Body of pancreas (tissue), 4 donors: ENCODE measurements around the gene ZNF579. TPM values are rescaled to one million over a fixed set of nuclear protein-coding genes. Genes with fewer than 3 reads are reported as not detected.
"Not testable (repeated sequence)": the region's sequence is repeated elsewhere in the genome, so short reads cannot be mapped to it uniquely, and the experiment has no call there.

Experiments
- ATAC-seq: fragments of 150-250 bp; one replicate; pipeline ENCODE4 v1.9.1; 2016
- DNase-seq, 4 donors: peaks; one replicate each; pipeline ENCODE4 v3.0.0-alpha.2; 2019
- H3K27ac ChIP-seq, 4 donors: fragments of 200-600 bp; sonication (generic); 1 replicate in 3 of 4; 2 replicates in 1 of 4; pipeline versions ENCODE4 v1.5.1 to v1.6.1; 2016 to 2019; ENCODE audit warnings: mild to moderate bottlenecking in 1 of 4, mixed read lengths in 1 of 4, moderate library complexity in 1 of 4
- H3K27me3 ChIP-seq, 2 donors: fragments of 200-600 bp; sonication (generic); one replicate each; pipeline ENCODE4 v1.6.0; 2016; ENCODE audit warnings: mild to moderate bottlenecking in 1 of 2
- H3K36me3 ChIP-seq, 2 donors: fragments of 200-600 bp; sonication (generic); replicated peaks in 1 of 2; 2 replicates each; pipeline ENCODE4 v1.5.1; 2016; ENCODE audit warnings: low read depth in 2 of 2; ENCODE audit not compliant: insufficient read depth in 1 of 2
- H3K4me1 ChIP-seq: fragments of 200-600 bp; sonication (generic); one replicate; pipeline ENCODE4 v1.6.0; 2016
- H3K4me3 ChIP-seq, 2 donors: fragments of 200-600 bp; sonication (generic); 1 replicate in 1 of 2; 2 replicates in 1 of 2; pipeline ENCODE4 v1.5.1; 2016 to 2019
- H3K9me3 ChIP-seq, 3 donors: fragments of 200-600 bp; sonication (generic); 1 replicate in 2 of 3; 2 replicates in 1 of 3; pipeline ENCODE4 v1.5.1; 2016
- CTCF ChIP-seq, 7 experiments: fragments of 450-650 bp in 4 of 7; fragments of 200-600 bp in 3 of 7; sonication (generic) in 3 of 7; IDR thresholded peaks; one replicate each; pipeline ENCODE4 v1.5.1; 2016 to 2019; ENCODE audit warnings: antibody characterized with exemption in 7 of 7
- POLR2A ChIP-seq, 3 donors: fragments of 450-650 bp; IDR thresholded peaks; one replicate each; pipeline ENCODE4 v1.6.1; 2016; ENCODE audit warnings: antibody characterized with exemption in 3 of 3, mild to moderate bottlenecking in 2 of 3
- WGBS, 2 donors: methylation state at CpG; one replicate each; pipeline ENCODE4 v1.1.5; 2017; 5-methylcytosine and 5-hydroxymethylcytosine counted together
- intact Hi-C: fragments of 100-400 bp; cut with DNase I; formaldehyde crosslinking; loops from one replicate; pipeline ENCODE4 v1.15.1; 2023
- total RNA-seq, 2 donors: library from RNA; depleted of rRNA; stranded (reverse); fragments of >200 nt; gene quantifications; one replicate each; pipeline ENCODE4 v1.1.0, GENCODE V29; 2016

Gene ZNF579
- total RNA-seq, 2 donors from 2014 or later: 3.3 to 6.2 TPM

- intact Hi-C loops: no loop called here
- Histone ChIP-seq H3K36me3 (no peaks in the 10 kb centered on the region), H3K27ac (no peak overlapping the region), H3K4me3 (no peak overlapping the region), H3K4me1 (peaks cover 27% of the 10 kb centered on the region), H3K27me3 (no peaks in the 10 kb centered on the region), H3K9me3 (no peaks in the 10 kb centered on the region)
- DNase-seq: no peak
- WGBS, 2 donors: 95 to 98% methylated on average over 30 to 77 of the region's 83 CpGs
- TF ChIP-seq POLR2A (IDR thresholded peaks at IDR 0.05) (no peak), CTCF (IDR thresholded peaks at IDR 0.05) (no peak)
- no peak for ATAC-seq
Observed at GRCh38 chr19:55578031-55578760, 2.5 kb downstream of the ZNF579 start.

GRCh38 chr19:55576746-55577145 lies 3.9 kb downstream of the ZNF579 start:
- TF ChIP-seq CTCF (IDR thresholded peaks at IDR 0.05) (no peak), POLR2A (IDR thresholded peaks at IDR 0.05) (no peak)
- 81 to 85% methylated on average over 5 of the region's 5 CpGs for WGBS, 2 donors
- Histone ChIP-seq H3K36me3 (no peaks in the 10 kb centered on the region), H3K27me3 (no peaks in the 10 kb centered on the region), H3K4me3 (no peak overlapping the region), H3K9me3 (no peaks in the 10 kb centered on the region), H3K4me1 (peaks cover 18% of the 10 kb centered on the region), H3K27ac (no peak overlapping the region)
- intact Hi-C loops: no loop called here
- ATAC-seq (no peak), DNase-seq (no peak)

GRCh38 chr19:55573929-55574328 lies 6.7 kb downstream of the ZNF579 start:
- H3K36me3 ChIP-seq, H3K9me3 ChIP-seq, ATAC-seq, H3K27me3 ChIP-seq, H3K4me3 ChIP-seq, DNase-seq, H3K4me1 ChIP-seq, H3K27ac ChIP-seq, intact Hi-C loops: not testable (repeated sequence)
- 78 to 82% methylated on average over 6 of the region's 6 CpGs for WGBS, 2 donors

- ATAC-seq, H3K9me3 ChIP-seq, H3K4me1 ChIP-seq, H3K27me3 ChIP-seq, H3K4me3 ChIP-seq, intact Hi-C loops, H3K36me3 ChIP-seq, H3K27ac ChIP-seq, DNase-seq: not testable (repeated sequence)
- WGBS, 2 donors: 72 to 87% methylated on average over 3 to 5 of the region's 5 CpGs
Observed at GRCh38 chr19:55569477-55569876, 11.2 kb downstream of the ZNF579 start.

GRCh38 chr19:55567708-55568328 lies 12.8 kb downstream of the ZNF579 start:
- DNase-seq (no peak), ATAC-seq (no peak)
- Histone ChIP-seq H3K9me3 (no peaks in the 10 kb centered on the region), H3K27ac (no peak overlapping the region), H3K27me3 (no peaks in the 10 kb centered on the region), H3K36me3 (no peaks in the 10 kb centered on the region), H3K4me3 (no peak overlapping the region), H3K4me1 (peaks cover 16% of the 10 kb centered on the region)
- intact Hi-C loops: no loop called here
- no peak for TF ChIP-seq POLR2A (IDR thresholded peaks at IDR 0.05)
- TF ChIP-seq CTCF (IDR thresholded peaks at IDR 0.05): no peak

- H3K4me3 ChIP-seq: no peak overlapping the region
- intact Hi-C loops: no loop called here
- ATAC-seq (no peak), DNase-seq (no peak)
- no peaks in the 10 kb centered on the region for H3K27me3 ChIP-seq
- no peaks in the 10 kb centered on the region for H3K9me3 ChIP-seq
- TF ChIP-seq CTCF (IDR thresholded peaks at IDR 0.05) (no peak), POLR2A (IDR thresholded peaks at IDR 0.05) (no peak)
- no peak overlapping the region for H3K27ac ChIP-seq
- H3K4me1 ChIP-seq: peaks cover 16% of the 10 kb centered on the region
- H3K36me3 ChIP-seq: no peaks in the 10 kb centered on the region
- 41 to 57% methylated on average over 9 of the region's 9 CpGs for WGBS, 2 donors
Observed at GRCh38 chr19:55566823-55567222, 13.8 kb downstream of the ZNF579 start.
